ENCODE measurements around the gene HBE1.
"Not testable (repeated sequence)": the region's sequence is repeated elsewhere in the genome, so short reads cannot be mapped to it uniquely, and the experiment has no call there.

HBE1 gene

DNA sequence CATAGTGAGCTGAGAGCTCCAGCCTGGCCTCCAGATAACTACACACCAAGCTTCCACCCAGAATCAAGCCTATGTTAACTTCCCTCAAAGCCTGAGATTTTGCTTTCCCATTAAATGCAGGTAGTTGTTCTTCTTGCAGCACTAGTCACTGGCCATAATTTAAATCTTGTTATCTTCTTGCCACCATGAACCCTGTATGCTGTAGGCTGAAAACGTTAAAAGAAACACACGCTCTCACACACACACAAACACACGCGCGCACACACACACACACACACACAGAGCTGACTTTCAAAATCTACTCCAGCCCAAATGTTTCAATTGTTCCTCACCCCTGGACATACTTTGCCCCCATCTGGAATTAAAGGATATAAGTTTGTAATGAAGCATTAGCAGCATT is 16.3 kb downstream of the HBE1 start:
- not testable (repeated sequence) for DNase-seq (ENCODE audit: low spot score); FAIRE-seq

DNA sequence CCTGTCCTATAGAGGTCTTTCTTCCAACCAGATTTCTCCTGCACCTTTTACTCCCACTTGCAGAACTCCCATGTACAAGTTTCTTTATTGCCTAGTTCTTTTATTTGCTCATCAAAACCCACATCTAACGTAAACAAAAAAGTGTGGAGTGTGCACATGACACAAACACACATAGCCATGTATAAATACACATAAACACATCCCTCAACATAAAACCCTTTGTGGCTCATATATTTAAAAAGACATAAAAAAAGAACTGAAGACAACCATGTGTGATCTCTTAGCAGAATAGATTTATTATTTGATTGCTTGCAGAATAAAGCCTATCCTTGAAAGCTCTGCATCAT is 16.9 kb downstream of the HBE1 start:
- FAIRE-seq, result no peak

DNA sequence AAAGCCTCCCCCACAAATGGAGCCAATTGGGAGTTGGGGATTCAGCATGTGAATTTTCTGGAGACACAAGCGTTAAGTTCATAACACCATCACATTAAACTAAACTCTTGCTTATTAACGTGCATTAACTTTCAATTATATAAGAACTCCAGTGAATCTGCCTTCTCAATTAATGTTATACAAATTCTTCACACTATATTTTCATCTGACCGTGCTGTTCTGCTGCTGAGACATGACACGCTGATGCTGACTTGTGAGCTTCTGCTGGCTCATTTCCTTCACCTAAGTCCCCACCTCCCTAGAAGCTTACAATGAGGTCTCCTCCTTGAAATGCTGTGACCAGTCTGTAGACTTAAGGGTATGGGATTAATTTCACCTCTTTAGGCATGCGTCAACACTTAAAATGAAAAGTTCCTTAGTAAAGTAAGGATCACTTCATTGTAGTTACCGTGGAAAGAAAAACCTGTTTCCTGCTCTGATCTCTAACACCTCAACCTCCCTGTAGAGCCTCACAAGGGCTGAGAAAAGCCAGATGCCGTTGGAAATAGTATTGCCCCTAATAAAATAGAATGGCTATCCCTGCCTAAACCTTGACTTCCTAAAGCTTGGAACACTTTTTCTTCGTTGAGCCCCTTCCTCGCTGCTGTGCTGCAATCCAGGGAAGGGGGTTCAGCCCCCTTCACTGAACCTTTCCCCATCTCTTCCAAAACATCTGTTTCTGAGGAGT is 17.4 kb downstream of the HBE1 start:
- DNase-seq (ENCODE audit: low spot score), result no peak
- no peak for FAIRE-seq

More for the DNA sequence above, 16.9 kb downstream of the HBE1 start:
- no peak for DNase-seq (ENCODE audit: low spot score)

DNA sequence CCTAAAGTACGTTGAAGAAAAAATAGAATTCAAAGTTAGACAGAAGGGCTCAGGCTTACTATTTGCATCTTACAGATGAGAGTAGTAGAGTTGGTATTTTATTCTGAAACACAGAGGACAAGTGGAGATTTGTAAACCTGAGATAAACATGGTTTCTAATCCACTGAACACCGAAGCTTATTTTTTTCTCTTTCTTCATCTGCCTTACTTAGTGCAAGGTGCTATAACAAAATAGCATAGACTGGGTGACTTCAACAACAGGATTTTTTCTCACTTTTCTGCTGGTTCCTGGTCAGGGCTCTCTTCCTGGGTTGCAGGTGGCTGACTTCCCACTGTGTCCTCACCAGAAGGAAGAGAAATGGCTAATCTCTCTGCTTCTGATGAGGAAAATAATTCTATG is 18.0 kb downstream of the HBE1 start:
- no peak for DNase-seq (ENCODE audit: low spot score)
- FAIRE-seq, result no peak

DNA sequence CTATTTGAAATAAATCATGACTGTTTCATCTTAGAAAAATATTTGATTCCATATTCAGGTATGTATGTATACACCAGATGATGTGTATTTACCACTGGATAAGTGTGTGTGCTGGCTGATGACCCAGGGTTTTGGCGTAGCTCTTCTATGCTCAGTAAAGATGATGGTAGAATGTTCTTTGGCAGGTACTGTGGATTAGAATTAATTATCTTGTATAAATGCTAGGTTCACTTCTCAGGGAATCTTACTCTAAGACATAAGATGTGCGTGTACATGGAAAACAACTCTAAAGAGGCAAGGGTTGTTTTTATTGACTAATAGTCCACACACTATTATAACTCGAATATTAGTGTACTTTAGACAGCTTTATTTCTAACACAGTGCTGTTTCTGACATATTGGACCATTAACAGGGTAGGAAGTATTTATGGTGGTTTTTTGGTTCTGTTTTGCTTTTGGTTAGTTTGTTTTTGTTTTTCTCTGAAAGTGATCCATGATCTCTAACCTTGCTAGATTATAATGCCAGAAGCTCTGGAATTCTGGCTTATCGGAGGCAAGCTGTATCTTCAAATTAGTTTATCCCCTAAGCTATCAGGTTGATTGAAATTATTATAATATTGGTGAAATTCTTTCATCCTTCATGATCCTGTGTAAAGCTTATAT is 19.1 kb downstream of the HBE1 start:
- FAIRE-seq, result no peak
- no peak for DNase-seq (ENCODE audit: low spot score)

DNA sequence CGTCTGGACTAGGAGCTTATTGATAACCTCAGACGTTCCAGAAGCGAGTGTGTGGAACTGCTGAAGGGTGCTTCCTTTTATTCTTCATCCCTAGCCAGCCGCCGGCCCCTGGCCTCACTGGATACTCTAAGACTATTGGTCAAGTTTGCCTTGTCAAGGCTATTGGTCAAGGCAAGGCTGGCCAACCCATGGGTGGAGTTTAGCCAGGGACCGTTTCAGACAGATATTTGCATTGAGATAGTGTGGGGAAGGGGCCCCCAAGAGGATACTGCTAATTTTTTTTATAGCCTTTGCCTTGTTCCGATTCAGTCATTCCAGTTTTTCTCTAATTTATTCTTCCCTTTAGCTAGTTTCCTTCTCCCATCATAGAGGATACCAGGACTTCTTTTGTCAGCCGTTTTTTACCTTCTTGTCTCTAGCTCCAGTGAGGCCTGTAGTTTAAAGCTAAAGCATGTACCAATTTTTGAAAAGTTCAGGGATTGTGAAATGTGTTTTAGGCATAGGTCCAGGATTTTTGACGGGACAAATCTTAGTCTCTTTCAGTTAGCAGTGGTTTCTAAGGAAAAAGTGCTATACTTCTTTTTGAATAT is 19.8 kb downstream of the HBE1 start, which contains the start of gene HBG1:
HBG1 (minus strand) TSS at position 51 of the 590 bp plus-strand sequence. CDS start 53 bp downstream, outside the sequence.
- FAIRE-seq, result not testable (repeated sequence)

DNA sequence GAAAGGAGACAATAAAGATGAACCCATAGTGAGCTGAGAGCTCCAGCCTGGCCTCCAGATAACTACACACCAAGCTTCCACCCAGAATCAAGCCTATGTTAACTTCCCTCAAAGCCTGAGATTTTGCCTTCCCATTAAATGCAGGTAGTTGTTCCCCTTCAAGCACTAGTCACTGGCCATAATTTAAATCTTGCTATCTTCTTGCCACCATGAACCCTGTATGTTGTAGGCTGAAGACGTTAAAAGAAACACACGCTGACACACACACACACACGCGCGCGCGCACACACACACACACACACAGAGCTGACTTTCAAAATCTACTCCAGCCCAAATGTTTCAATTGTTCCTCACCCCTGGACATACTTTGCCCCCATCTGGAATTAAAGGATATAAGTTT is 21.2 kb downstream of the HBE1 start:
- FAIRE-seq; DNase-seq (ENCODE audit: low spot score): not testable (repeated sequence)

More for the DNA sequence above, 19.8 kb downstream of the HBE1 start, which contains the start of gene HBG1:
- DNase-seq (ENCODE audit: low spot score), result not testable (repeated sequence)

DNA sequence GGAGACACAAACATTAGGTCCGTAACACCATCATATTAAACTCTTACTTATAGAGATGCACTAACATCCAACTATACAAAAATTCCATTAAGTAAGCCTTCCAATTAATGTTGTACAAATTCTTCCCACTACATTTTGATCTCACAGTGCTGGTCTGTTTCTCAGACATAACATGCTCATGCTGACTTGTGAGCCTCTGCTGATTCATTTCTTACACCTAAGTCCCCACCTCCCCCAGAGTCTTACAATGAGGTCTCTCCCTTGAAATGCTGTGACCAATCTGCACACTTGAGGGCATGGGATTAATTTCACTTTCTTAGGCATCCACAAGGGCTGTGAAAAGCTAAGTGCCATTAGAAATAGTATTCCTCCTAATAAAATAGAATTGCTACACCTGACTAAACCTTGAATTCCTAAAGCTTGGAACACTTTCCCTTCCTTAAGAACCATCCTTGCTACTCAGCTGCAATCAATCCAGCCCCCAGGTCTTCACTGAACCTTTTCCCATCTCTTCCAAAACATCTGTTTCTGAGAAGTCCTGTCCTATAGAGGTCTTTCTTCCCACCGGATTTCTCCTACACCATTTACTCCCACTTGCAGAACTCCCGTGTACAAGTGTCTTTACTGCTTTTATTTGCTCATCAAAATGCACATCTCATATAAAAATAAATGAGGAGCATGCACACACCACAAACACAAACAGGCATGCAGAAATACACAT is 22.1 kb downstream of the HBE1 start:
- DNase-seq (ENCODE audit: low spot score) (no peak), FAIRE-seq (no peak)

DNA sequence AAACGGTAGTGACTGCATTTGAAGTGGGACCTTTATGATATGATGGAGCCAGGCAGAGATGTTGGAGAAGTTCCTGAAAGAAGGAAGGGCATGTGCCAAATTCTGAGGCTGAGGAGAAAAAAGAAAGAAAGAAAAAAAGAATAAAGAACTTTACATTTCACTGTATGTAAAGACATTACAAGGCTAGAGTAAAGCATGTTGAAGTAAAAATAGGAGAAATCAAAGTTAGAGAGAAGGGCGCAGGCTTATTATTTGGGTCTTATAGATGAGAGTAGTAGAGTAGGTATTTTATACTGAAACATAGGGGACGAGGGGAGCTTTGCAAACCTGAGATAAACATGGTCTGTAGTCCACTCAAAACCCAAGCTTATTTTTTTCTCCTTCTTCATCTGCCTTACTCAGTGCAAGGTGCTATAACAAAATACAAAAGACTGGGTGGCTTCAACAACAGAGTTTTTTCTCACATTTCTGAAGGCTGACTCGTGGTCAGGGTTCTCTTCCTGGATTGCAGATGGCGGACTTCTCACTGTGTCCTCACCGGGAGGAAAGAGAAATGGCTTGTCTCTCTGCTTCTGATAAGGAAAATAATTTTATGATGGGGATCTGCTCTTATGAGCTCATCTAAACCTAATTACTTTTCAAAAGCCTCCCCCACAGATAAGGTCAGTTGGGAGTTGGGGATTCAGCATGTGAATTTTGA is 22.8 kb downstream of the HBE1 start:
- FAIRE-seq, result no peak
- no peak for DNase-seq (ENCODE audit: low spot score)

DNA sequence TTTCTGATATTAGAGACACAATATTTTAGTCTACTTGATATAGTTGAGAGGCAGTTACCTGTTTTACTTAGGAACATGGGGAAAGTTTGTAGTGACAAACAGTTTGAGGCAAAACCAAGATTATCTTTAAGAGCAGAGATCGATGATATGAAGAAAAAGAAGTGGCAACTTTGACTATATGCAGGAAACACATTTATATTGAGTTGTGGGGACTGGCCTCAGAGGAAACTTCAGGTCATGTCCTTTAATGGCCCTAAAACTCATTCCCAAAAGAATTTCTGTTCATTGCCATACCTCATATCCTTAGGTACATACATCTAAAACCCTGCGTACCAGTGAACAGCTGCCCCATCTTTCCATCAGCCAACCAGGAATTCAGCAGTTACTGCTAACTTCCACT is 24.6 kb downstream of the HBE1 start:
- DNase-seq (ENCODE audit: low spot score) (no peak), FAIRE-seq (no peak)

DNA sequence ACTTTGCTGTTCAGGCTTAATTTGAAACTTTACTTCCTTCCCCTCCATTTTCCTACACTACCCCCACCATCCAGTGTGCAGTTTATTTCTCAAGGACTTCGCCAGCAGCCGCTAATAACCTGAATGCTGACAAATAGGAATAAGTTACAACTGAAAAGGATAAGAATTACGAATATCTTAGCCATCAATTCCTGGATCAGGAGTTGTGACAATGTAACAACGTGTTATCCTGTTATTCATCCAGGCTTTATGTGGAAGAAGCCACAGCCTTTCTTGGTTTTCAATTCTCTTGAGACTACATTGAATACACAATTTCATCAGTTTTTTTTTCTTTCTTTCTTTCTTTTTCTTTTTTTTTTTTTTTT is 25.9 kb downstream of the HBE1 start:
- no peak for FAIRE-seq

DNA sequence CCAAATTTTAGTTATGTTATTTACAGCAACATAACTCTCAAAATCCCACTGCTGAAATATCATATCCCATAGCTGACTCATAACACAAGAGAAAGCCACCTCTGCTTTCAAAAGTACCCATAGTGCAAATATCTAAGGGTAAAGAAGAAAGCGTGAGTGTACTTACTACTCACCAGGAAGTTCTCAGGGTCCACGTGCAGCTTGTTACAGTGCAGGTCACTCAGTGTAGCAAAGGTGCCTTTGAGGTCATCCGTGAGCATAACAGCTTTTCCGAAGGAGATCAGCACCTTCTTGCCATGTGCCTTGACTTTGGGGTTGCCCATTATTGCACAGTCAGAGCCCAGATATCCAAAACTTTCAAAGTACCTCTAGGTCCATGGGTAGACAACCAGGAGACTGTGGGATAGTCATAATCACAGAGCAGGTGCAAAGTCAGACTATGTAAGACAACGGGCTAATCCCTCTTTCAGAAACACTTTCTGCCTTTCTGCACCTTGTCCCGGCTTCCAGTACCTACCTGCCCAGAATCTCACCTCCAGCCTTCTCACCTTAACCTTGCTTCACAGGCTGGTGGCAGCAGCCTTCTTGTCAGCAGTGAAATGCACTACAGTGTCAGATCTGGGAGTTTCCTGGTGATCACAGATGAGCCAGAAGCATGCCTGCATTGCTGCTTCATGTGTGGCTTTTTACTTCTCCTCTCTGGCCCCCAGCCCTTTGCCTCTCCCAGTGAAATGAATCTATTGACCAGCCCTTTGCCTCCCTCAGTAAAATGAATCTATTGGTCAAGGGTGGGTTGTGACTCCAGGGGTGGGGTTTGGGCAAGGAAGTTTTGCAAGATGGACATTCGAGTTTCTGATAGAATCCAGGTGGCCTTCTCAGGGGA is 26.6 kb downstream of the HBE1 start:
- DNase-seq (ENCODE audit: low spot score) (no peak), FAIRE-seq (no peak)

More for the DNA sequence above, 25.9 kb downstream of the HBE1 start:
- no peak for DNase-seq (ENCODE audit: low spot score)

DNA sequence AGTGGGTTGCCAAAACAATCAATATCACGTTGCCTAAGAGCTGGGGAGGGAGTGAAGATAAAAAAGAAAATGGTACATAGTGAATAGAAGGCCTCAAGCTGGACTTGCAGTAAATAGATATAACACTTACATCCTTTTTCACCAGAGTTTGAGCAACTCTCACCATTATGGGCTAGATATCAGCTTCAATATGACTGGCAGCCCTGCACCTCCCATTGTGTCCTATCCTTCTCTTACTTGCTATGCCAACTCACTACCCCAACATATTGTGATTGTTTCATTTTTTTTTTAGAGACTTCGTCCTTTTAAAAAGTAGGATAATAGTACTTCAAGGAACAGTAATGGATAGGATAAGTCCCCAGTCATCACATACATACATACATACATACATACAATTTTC is 27.5 kb downstream of the HBE1 start:
- no peak for DNase-seq (ENCODE audit: low spot score)
- no peak for FAIRE-seq

DNA sequence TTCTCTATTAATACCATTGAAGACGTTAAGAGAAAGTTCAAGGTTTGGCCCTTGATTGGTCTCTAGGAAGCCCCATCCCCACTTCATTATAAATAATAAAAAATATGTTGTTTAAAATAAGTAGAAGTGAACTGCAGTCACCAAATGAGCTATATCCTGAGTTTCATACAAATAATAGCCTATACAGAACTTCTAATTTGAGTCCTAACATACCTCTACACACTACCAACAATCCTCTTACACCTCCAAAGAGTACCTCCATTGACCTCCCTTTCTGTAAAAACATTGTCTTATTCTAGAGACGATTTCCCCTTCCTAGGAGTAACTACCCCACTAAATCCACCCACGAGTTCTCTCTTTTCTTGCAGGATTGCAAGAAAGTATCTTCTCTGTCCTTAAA is 28.3 kb downstream of the HBE1 start:
- DNase-seq (ENCODE audit: low spot score) (no peak), FAIRE-seq (no peak)

DNA sequence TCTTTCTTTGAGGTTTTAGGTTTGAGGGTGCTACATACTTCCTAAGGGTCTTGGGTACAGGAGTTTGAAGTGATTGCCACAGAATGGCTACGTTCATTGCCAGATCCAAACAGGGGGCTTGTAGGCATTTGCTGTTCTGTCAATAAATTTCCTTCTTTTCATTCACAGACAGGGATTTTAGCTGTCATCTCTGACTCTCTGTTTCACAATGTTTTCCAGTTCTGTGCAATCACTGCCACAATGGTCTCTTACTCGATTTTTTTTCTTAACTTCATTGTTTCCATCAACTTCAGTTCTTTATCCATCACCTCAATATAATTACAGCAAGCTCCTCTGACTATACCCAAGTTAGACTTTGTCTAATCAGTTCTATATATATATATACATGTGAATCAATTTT is 29.3 kb downstream of the HBE1 start:
- DNase-seq (ENCODE audit: low spot score) (no peak), FAIRE-seq (no peak)

DNA sequence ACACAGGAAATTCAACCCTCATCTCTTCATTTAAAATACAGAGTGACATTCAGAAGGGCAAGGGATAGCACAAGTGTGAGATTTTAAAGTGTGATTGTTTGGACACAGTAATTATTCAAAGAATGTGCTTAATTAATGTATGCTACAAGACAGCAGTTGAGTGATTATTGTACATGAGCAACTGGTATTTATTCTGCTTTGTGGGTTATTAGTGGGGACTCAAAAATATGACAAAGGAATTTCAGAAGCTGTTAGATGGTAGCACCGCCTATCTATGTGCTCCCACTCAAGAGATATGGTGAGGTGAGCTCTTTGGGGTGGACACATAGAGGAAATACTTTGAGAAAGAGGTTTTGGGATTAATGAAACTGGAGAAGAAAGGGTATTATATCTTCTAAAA is 29.7 kb downstream of the HBE1 start:
- DNase-seq (ENCODE audit: low spot score), result no peak
- FAIRE-seq, result no peak

DNA sequence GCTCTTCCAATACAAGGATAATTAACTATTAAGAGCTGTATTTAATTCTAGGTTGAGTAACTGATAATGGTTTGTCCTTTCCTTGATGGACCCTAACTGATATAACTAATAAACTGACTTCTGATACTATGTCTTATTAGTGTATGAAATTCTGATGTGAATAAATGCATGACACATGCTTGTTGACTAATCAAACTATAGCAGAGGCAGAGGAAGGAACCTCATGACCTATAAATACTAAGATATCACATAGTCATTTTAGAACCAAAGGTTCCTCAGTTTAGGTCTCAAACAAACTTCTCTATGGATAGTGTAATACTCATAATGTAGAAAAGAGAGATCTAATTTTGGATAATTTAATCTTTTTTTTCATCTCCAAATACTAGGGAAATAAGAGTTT is 30.7 kb downstream of the HBE1 start:
- DNase-seq (ENCODE audit: low spot score), result no peak
- FAIRE-seq, result no peak

DNA sequence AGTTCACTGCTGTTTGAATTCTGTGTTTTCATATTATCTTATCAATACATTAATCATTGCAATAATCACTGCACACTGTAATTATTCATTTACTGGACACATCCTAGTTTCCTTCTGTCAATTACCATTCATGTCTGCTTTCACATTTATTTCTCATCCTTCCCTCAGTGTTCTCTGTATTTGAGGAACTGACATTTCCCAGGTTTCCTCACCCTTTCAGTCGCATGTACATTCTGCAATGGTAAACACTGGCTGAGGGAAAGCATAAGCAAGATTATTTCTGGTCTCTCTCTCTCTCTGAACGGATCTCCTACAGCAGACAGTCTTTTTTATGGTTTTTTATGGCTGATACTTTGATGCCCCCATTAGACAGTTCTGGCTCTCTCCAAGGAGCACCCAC is 31.3 kb downstream of the HBE1 start:
- FAIRE-seq (no peak), DNase-seq (ENCODE audit: low spot score) (no peak)

DNA sequence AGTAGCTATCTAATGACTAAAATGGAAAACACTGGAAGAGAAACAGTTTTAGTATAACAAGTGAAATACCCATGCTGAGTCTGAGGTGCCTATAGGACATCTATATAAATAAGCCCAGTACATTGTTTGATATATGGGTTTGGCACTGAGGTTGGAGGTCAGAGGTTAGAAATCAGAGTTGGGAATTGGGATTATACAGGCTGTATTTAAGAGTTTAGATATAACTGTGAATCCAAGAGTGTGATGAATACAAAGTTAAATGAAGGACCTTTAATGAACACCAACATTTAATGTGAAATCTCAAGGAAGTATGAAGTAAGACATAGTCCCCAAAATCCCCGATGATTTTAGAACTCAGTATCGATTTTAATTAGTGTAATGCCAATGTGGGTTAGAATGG is 32.3 kb downstream of the HBE1 start:
- DNase-seq (ENCODE audit: low spot score) (no peak), FAIRE-seq (no peak)

DNA sequence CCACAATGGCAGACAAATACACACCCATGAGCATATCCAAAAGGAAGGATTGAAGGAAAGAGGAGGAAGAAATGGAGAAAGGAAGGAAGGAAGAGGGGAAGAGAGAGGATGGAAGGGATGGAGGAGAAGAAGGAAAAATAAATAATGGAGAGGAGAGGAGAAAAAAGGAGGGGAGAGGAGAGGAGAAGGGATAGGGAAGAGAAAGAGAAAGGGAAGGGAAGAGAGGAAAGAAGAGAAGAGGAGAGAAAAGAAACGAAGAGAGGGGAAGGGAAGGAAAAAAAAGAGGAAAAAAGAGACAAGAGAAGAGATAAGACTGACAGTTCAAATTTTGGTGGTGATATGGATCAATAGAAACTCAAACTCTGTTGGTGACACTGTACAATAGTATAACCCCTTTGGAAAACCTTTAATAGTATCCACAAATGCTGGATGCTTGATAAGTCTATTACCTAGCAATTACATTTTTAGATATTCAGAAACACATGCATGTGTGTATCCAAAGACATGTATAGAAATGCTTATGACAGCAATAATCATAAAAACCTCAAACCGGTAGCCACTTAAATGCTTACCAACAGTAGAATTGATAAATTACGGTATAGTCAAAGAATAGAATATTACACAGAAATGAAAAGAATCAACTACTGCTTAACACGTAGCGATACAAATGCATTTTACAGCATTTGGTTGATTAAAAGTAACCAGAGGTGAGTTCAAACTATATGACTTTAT is 34.2 kb downstream of the HBE1 start:
- no peak for DNase-seq (ENCODE audit: low spot score)
- no peak for FAIRE-seq

Data from urothelium cell line (cell line).